HEK293T (cell line): ENCODE measurements around the gene ESPNL.

Source experiments
- CTCF ChIA-PET: fragments of 350-600 bp; formaldehyde crosslinking; extraction: SDS; loops from one replicate; lab custom pipeline; 2021; ENCODE audit warnings: antibody characterized with exemption, inconsistent platforms; lab: Yijun Ruan, JAX
- POLR2A ChIA-PET: fragments of 350-600 bp; formaldehyde crosslinking; extraction: SDS; loops from one replicate; lab custom pipeline; 2020; ENCODE audit warnings: antibody characterized with exemption, inconsistent platforms; lab: Yijun Ruan, JAX
- DNase-seq: peaks from one replicate; pipeline ENCODE4 v3.0.0; 2012; ENCODE audit warnings: mixed read lengths; ENCODE audit errors: extremely low spot score
- ARNT ChIP-seq: fragments of 450-650 bp; IDR thresholded peaks from 2 replicates; pipeline ENCODE4 v1.6.1; 2017; ENCODE audit warnings: mild to moderate bottlenecking
- BHLHE40 ChIP-seq: fragments of 450-650 bp; IDR thresholded peaks from 2 replicates; pipeline ENCODE4 v1.6.1; 2016; ENCODE audit warnings: mild to moderate bottlenecking, moderate library complexity, borderline replicate concordance
- CTBP1 ChIP-seq: fragments of 450-650 bp; IDR thresholded peaks from 2 replicates; pipeline ENCODE4 v1.6.1; 2016; ENCODE audit warnings: borderline replicate concordance
- ELF4 ChIP-seq: fragments of 450-650 bp; IDR thresholded peaks from 2 replicates; pipeline ENCODE4 v1.6.1; 2017; ENCODE audit warnings: antibody characterized with exemption
- FOXA1 ChIP-seq: fragments of 450-650 bp; IDR thresholded peaks from 2 replicates; pipeline ENCODE4 v1.6.1; 2016; ENCODE audit warnings: mild to moderate bottlenecking
- FOXK2 ChIP-seq: fragments of 450-650 bp; IDR thresholded peaks from 2 replicates; pipeline ENCODE4 v1.6.1; 2016; ENCODE audit warnings: mild to moderate bottlenecking
- FOXM1 ChIP-seq: fragments of 450-650 bp; IDR thresholded peaks from 2 replicates; pipeline ENCODE4 v1.6.1; 2017; ENCODE audit warnings: mild to moderate bottlenecking, borderline replicate concordance
- HDGF ChIP-seq: fragments of 450-650 bp; IDR thresholded peaks from 2 replicates; pipeline ENCODE4 v1.6.1; 2017; ENCODE audit warnings: antibody characterized with exemption, borderline replicate concordance
- L3MBTL2 ChIP-seq: fragments of 450-650 bp; conservative IDR thresholded peaks from 2 replicates; pipeline ENCODE4 v1.6.1; 2016; ENCODE audit warnings: mild to moderate bottlenecking
- LEF1 ChIP-seq: fragments of 450-650 bp; IDR thresholded peaks from 2 replicates; pipeline ENCODE4 v1.6.1; 2017; ENCODE audit warnings: mild to moderate bottlenecking, borderline replicate concordance
- PKNOX1 ChIP-seq: fragments of 450-650 bp; IDR thresholded peaks from 2 replicates; pipeline ENCODE4 v1.6.1; 2016
- SP1 ChIP-seq: fragments of 450-650 bp; IDR thresholded peaks from 2 replicates; pipeline ENCODE4 v1.6.1; 2017
- SUZ12 ChIP-seq: fragments of 450-650 bp; IDR thresholded peaks from 2 replicates; pipeline ENCODE4 v1.6.1; 2016; ENCODE audit warnings: mild to moderate bottlenecking
- TARDBP ChIP-seq: fragments of 450-650 bp; IDR thresholded peaks from 2 replicates; pipeline ENCODE4 v1.6.1; 2016
- ZNF384 ChIP-seq: fragments of 450-650 bp; IDR thresholded peaks from 2 replicates; pipeline ENCODE4 v1.6.1; 2016

ESPNL gene

GRCh38 chr2:238128534-238129001 lies 28.4 kb downstream of the ESPNL start:
- no peak for DNase-seq
- ChIA-PET POLR2A (no interaction called here), CTCF (no interaction called here)
- TF ChIP-seq TARDBP: no peak
- no peak for TF ChIP-seq PKNOX1

GRCh38 chr2:238129166-238130010 lies 29.2 kb downstream of the ESPNL start:
- TF ChIP-seq TARDBP (no peak), LEF1 (no peak), SUZ12 (no peak), L3MBTL2 (no peak), FOXM1 (no peak)
- POLR2A ChIA-PET: no interaction called here
- CTCF ChIA-PET: no interaction called here
- no peak for DNase-seq

GRCh38 chr2:238130111-238130695 lies 30.1 kb downstream of the ESPNL start:
- ChIA-PET POLR2A (no interaction called here), CTCF (no interaction called here)
- DNase-seq: no peak
- no peak for TF ChIP-seq HDGF
- no peak for TF ChIP-seq L3MBTL2
- TF ChIP-seq SP1: no peak
- no peak for TF ChIP-seq FOXK2
- no peak for TF ChIP-seq CTBP1
- no peak for TF ChIP-seq PKNOX1
- TF ChIP-seq SUZ12: no peak
- TF ChIP-seq ZNF384: no peak

GRCh38 chr2:238130696-238131628 lies 30.8 kb downstream of the ESPNL start:
- ChIA-PET POLR2A (no interaction called here), CTCF (no interaction called here)
- TF ChIP-seq PKNOX1 (no peak), FOXM1 (no peak), FOXA1 (no peak), ELF4 (no peak), L3MBTL2 (no peak), ZNF384 (no peak), CTBP1 (no peak), TARDBP (no peak), FOXK2 (no peak)
- DNase-seq: no peak

- POLR2A ChIA-PET: no interaction called here
- no peak for TF ChIP-seq BHLHE40
- TF ChIP-seq ZNF384: no peak
- no peak for TF ChIP-seq SUZ12
- TF ChIP-seq TARDBP: no peak
- no peak for TF ChIP-seq CTBP1
- no peak for TF ChIP-seq SP1
- TF ChIP-seq ELF4: no peak
- TF ChIP-seq HDGF: no peak
- TF ChIP-seq LEF1: no peak
- no peak for TF ChIP-seq ARNT
- DNase-seq: no peak
- CTCF ChIA-PET: no interaction called here
Measured at GRCh38 chr2:238131761-238132462, 31.8 kb downstream of the ESPNL start.
